Lower lobe of right lung (tissue), 2 donors: ENCODE data around the gene SERINC5. TPM values are rescaled to one million over a fixed set of nuclear protein-coding genes. Genes with fewer than 3 reads are reported as not detected.
A peak's percentile ranks its signal among the peaks of the same experiment; 100 is the strongest.
"Not testable (repeated sequence)": the region's sequence is repeated elsewhere in the genome, so short reads cannot be mapped to it uniquely, and the experiment has no call there.

ENCODE experiments used
- ATAC-seq, 2 donors: fragments of 200-7000 bp; cut with Tn5 transposase; one replicate each; pipeline ENCODE4 v1.9.1; 2020 to 2022; ENCODE audit warnings: mild to moderate bottlenecking in 2 of 2, moderate library complexity in 2 of 2
- DNase-seq: peaks from one replicate; pipeline ENCODE4 v3.0.0-alpha.2; 2020
- H3K27ac ChIP-seq: fragments of 200-600 bp; one replicate; pipeline ENCODE4 v1.8.0; 2022
- H3K27me3 ChIP-seq: fragments of 200-600 bp; one replicate; pipeline ENCODE4 v1.8.0; 2022; ENCODE audit warnings: low read depth
- H3K36me3 ChIP-seq: fragments of 200-600 bp; one replicate; pipeline ENCODE4 v1.8.0; 2022; ENCODE audit warnings: mild to moderate bottlenecking
- H3K4me1 ChIP-seq: fragments of 200-600 bp; one replicate; pipeline ENCODE4 v1.8.0; 2022
- H3K4me3 ChIP-seq: fragments of 200-600 bp; one replicate; pipeline ENCODE4 v1.8.0; 2022; ENCODE audit warnings: mild to moderate bottlenecking
- H3K9me3 ChIP-seq: fragments of 200-600 bp; one replicate; pipeline ENCODE4 v1.8.0; 2022
- CTCF ChIP-seq: fragments of 200-600 bp; IDR thresholded peaks from one replicate; pipeline ENCODE4 v1.8.0; 2022; ENCODE audit warnings: antibody characterized with exemption, mild to moderate bottlenecking
- intact Hi-C: fragments of 100-400 bp; cut with DNase I; formaldehyde crosslinking; loops from one replicate; pipeline ENCODE4 v1.11.0; 2022
- total RNA-seq: library from RNA; stranded (reverse); fragmentation: NEBNext Ultra II Directional; extraction: Animal tissue kit (Norgen Biotek cat#: 25700); gene quantifications from one replicate; pipeline ENCODE4 v1.2.1, GENCODE V29; 2021
- donor health status: DM: no; HTN: yes; CAD: no; lungs with severe emphysema.

Gene SERINC5
- total RNA-seq, 1 donor from 2014 or later = 52.6 TPM

- ATAC-seq = no peak
- no peaks in the 10 kb centered on the region for H3K27me3 ChIP-seq
- no peaks in the 10 kb centered on the region for H3K9me3 ChIP-seq
- no peaks in the 10 kb centered on the region for H3K36me3 ChIP-seq
- no peak for TF ChIP-seq CTCF
- no peak overlapping the region for H3K4me3 ChIP-seq
- intact Hi-C loops = no loop called here
- H3K4me1 ChIP-seq = no peaks in the 10 kb centered on the region
- H3K27ac ChIP-seq = no peak overlapping the region
- DNase-seq = no peak
These were observed 26.2 kb upstream of the SERINC5 start for GRCh38 chr5:80282054-80282453.

- intact Hi-C loops = no loop called here
These were observed 21.3 kb upstream of the SERINC5 start for GRCh38 chr5:80277191-80277590.

GRCh38 chr5:80276186-80276585 is 20.3 kb upstream of the SERINC5 start:
- no peaks in the 10 kb centered on the region for H3K4me1 ChIP-seq

More at GRCh38 chr5:80277191-80277590, 21.3 kb upstream of the SERINC5 start:
- H3K36me3 ChIP-seq = no peaks in the 10 kb centered on the region
- ATAC-seq (no peak), DNase-seq (no peak)
- H3K27ac ChIP-seq = no peak overlapping the region
- no peaks in the 10 kb centered on the region for H3K4me1 ChIP-seq
- H3K9me3 ChIP-seq = no peaks in the 10 kb centered on the region
- no peak for TF ChIP-seq CTCF
- H3K4me3 ChIP-seq = no peak overlapping the region
- H3K27me3 ChIP-seq = no peaks in the 10 kb centered on the region

GRCh38 chr5:80275347-80275746 is 19.5 kb upstream of the SERINC5 start:
- Histone ChIP-seq H3K27me3 (no peaks in the 10 kb centered on the region), H3K36me3 (no peaks in the 10 kb centered on the region), H3K27ac (no peak overlapping the region), H3K9me3 (no peaks in the 10 kb centered on the region), H3K4me1 (no peaks in the 10 kb centered on the region), H3K4me3 (no peak overlapping the region)
- DNase-seq (no peak), ATAC-seq (peak in 1 of 2 donors; percentile 40)
- intact Hi-C loops = no loop called here
- TF ChIP-seq CTCF = peak; percentile 34

More at GRCh38 chr5:80276186-80276585, 20.3 kb upstream of the SERINC5 start:
- ATAC-seq = no peak
- H3K27ac ChIP-seq = no peak overlapping the region
- no peaks in the 10 kb centered on the region for H3K36me3 ChIP-seq
- no peak overlapping the region for H3K4me3 ChIP-seq
- DNase-seq = no peak
- H3K27me3 ChIP-seq = no peaks in the 10 kb centered on the region
- TF ChIP-seq CTCF = no peak
- no peaks in the 10 kb centered on the region for H3K9me3 ChIP-seq
- intact Hi-C loops = no loop called here

- ATAC-seq, H3K27me3 ChIP-seq, H3K27ac ChIP-seq, DNase-seq, H3K4me1 ChIP-seq, H3K36me3 ChIP-seq, H3K9me3 ChIP-seq, H3K4me3 ChIP-seq, intact Hi-C loops: not testable (repeated sequence)
These were observed 14.7 kb upstream of the SERINC5 start for GRCh38 chr5:80270543-80270942.

GRCh38 chr5:80269991-80270438 is 14.2 kb upstream of the SERINC5 start:
- ATAC-seq (no peak), DNase-seq (no peak)
- H3K9me3 ChIP-seq = no peaks in the 10 kb centered on the region
- no peak overlapping the region for H3K4me3 ChIP-seq
- intact Hi-C loops = no loop called here
- H3K36me3 ChIP-seq = no peaks in the 10 kb centered on the region
- no peaks in the 10 kb centered on the region for H3K27me3 ChIP-seq
- H3K4me1 ChIP-seq = no peaks in the 10 kb centered on the region
- no peak overlapping the region for H3K27ac ChIP-seq
- no peak for TF ChIP-seq CTCF
